Neural cell (in vitro differentiated cells): Measurements from ENCODE around the gene NHS.

Source experiments
- EZH2 ChIP-seq: fragments of 200-600, 300-800 bp; shearing (Covaris generic), sonication (generic); IDR thresholded peaks from 2 replicates; pipeline ENCODE4 v1.6.1; 2014; ENCODE audit warnings: antibody characterized with exemption, low read length, borderline replicate concordance, mild to moderate bottlenecking; ENCODE audit not compliant: insufficient read depth, poor library complexity, severe bottlenecking
- TAF1 ChIP-seq: IDR thresholded peaks from 2 replicates; pipeline ENCODE4 v1.6.1; 2012; ENCODE audit warnings: low read depth
- TF ChIP-seq, protein P1 (sequence below): fragments of 450-650 bp; IDR thresholded peaks from 2 replicates; pipeline ENCODE4 v1.5.1; 2014; ENCODE audit warnings: antibody characterized with exemption, mild to moderate bottlenecking, moderate library complexity; ENCODE audit not compliant: poor library complexity, severe bottlenecking

DNA sequence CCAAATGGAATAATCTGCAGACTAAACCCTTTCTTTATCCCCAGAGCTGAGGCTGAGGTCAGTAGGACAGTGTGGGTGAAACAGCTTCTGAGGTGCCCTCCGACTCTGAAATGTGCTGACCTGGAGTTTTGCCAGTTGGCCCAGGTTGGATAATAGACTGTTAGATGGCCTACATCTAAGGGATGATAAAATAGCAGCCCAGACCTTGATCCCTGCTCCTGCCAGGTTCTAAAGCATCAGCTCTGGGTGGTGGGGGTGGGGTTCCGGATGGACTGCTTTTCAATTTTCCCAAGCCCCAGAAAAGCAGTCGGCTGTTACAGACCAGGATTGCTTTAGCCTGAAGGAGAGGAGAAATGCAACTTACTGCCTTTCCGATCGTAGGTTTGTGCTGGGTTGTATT, 110.4 kb downstream of the NHS start:
- TF ChIP-seq, protein P1, sequence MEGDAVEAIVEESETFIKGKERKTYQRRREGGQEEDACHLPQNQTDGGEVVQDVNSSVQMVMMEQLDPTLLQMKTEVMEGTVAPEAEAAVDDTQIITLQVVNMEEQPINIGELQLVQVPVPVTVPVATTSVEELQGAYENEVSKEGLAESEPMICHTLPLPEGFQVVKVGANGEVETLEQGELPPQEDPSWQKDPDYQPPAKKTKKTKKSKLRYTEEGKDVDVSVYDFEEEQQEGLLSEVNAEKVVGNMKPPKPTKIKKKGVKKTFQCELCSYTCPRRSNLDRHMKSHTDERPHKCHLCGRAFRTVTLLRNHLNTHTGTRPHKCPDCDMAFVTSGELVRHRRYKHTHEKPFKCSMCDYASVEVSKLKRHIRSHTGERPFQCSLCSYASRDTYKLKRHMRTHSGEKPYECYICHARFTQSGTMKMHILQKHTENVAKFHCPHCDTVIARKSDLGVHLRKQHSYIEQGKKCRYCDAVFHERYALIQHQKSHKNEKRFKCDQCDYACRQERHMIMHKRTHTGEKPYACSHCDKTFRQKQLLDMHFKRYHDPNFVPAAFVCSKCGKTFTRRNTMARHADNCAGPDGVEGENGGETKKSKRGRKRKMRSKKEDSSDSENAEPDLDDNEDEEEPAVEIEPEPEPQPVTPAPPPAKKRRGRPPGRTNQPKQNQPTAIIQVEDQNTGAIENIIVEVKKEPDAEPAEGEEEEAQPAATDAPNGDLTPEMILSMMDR, result no peak
- no peak for TF ChIP-seq TAF1
- no peak for TF ChIP-seq EZH2
